Amygdala (tissue), 56 donors: ENCODE measurements around the gene NDUFC2.
"Not testable (repeated sequence)": the region's sequence is repeated elsewhere in the genome, so short reads cannot be mapped to it uniquely, and the experiment has no call there.

Source experiments
- DNase-seq, 56 donors: peaks; one replicate each; lab custom pipeline; 2025; lab: John Stamatoyannopoulos, UW

Gene NDUFC2

DNA sequence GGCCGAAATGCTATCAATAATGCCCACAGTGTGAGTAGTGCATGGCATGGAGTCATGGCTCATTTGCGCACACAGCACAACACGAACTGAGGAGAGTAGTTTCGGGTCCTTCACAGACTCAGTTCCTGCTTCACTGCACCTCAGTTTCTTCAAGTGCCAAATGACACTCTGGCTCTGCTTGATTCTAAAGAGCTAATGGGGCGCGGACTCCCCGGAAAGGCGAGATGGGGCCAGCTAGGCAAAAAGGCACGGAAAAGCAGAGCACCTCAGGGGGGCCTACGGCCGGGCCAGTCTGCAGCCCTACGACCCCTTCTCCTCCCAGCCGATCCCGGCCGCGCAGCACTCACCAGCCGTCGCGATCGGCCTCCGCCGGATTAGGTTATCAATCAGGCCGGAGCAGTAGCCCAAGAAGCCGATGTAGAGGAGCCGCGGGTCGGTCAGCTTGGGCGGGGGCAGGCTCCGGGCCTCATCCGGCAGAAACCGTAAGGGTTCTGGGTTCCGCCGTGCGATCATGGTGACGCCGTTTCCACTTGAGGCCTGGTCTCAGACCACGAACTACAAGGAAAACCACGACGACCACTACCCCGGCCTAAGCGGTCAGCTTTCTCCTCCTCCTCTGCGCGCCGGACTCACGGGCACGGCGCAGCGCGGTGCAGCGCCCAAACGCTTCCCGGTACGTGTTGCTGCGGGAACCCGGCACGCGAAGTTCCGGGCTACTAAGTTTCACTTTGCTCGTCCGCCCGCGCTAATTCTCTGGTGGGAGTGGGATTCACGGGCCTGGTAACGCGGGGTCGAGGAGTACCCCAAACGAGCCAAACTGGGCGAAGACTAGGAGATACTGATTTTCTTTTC, at the start of gene NDUFC2:
NDUFC2 (minus strand) TSS at position 631 of the 852 bp plus-strand sequence; CDS start at position 513, 118 bp downstream.
- DNase-seq, result peak in 55 of 56 donors; percentile 17 to 86 (median 68)

DNA sequence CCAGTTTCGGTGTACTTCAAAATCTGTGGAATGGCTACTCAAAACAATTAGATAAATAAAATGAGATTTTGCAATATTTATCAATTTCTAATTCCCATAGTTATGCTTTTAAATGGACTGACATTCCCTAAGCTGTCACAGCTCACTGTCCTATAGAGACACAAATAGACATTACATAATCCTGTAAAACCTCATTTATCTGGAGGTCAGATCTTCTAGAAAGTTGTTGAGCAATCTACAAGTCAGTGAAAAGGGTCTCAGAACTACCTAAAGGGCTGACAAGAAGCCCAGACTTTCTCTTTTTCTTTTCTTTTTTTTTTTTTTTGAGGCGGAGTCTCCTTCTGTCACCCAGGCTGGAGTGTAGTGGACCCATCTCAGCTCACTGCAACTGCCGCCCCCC, 47.7 kb upstream of the NDUFC2 start:
- no peak for DNase-seq

GRCh38 chr11:78112582-78113275, 33.1 kb upstream of the NDUFC2 start:
- no peak for DNase-seq

GRCh38 chr11:78111298-78111697, 31.6 kb upstream of the NDUFC2 start:
- DNase-seq, result no peak

GRCh38 chr11:78110830-78111229, 31.2 kb upstream of the NDUFC2 start:
- DNase-seq, result no peak

GRCh38 chr11:78110351-78110750, 30.7 kb upstream of the NDUFC2 start:
- no peak for DNase-seq

DNA sequence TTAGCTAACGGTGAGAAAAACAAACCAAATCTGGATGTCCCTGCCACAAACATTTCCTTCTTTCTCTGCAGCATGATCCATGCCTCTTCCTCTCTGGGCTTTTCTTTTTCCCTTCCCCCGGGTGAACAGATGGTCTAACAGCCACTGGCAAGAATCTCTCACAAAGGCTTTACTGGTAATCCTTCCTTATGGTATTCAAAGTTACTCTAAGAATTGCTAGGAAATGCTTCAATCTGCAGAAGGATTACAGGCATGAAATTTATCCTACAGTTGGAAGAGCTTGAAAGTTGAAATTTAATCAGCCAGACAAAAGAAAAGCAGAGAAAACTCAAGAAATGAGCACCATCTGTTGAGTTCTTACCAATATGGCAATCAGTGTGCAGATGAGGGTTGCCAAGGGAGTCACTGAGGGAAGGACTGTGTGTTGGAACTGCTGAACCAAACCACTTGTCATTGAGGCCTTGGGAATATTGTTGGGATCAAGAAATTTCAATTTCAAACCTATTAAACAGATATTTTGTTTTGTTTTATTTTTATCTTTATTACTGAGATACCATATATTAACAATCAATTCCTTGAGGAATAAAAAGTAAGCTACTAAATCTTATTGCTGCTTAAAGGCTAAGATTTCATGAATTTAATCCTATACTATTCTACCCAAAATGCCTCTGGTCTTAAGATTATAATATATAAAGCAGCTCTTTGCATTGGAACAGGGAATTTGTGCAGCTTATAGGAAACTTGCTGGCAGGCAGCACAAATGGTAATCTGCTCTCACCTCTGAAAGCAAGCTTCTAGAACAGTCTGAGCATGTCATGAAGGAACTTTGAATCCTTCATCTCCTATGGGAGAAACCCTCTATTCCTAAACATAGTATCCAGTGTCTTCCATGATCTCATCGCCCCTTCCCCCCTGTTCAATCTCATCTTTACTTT, 29.7 kb upstream of the NDUFC2 start:
- DNase-seq, result peak in 6 of 56 donors; percentile 2 to 21 (median 8)

GRCh38 chr11:78100676-78101472, 21.2 kb upstream of the NDUFC2 start:
- peak in 17 of 56 donors; percentile 1 to 44 (median 10) for DNase-seq

- DNase-seq, result peak in 1 of 56 donors; percentile 36
Observed at GRCh38 chr11:78100261-78100660, 20.6 kb upstream of the NDUFC2 start.

- DNase-seq, result no peak
Observed at GRCh38 chr11:78099666-78100065, 20.0 kb upstream of the NDUFC2 start.

GRCh38 chr11:78097666-78098385, 18.2 kb upstream of the NDUFC2 start:
- DNase-seq, result no peak

GRCh38 chr11:78094250-78094649, 14.6 kb upstream of the NDUFC2 start:
- DNase-seq, result no peak

DNA sequence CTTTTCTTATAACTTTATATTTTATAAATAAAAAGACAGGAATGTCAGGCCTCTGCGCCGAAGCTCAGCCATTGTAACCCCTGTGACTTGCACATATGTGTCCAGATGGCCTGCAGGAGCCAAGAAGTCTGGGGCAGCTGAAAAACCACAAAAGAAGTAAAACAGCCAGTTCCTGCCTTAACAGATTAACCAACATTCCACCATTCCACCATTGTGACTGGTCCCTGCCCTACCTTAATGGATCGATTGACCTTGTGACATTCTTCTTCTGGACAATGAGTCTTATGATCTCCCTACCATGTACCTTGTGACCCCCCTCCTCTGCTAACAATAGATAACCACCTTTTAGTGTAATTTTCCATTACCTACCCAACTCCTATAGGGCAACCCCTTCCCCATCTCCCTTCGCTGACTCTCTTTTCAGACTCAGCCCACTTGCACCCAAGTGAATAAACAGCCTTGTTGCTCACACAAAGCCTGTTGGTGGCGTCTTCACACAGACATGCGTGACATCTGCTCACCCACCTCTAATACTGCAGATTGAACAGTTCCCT, 6.9 kb upstream of the NDUFC2 start:
- not testable (repeated sequence) for DNase-seq

GRCh38 chr11:78085972-78086371, 6.3 kb upstream of the NDUFC2 start:
- DNase-seq, result peak in 1 of 56 donors; percentile 7

DNA sequence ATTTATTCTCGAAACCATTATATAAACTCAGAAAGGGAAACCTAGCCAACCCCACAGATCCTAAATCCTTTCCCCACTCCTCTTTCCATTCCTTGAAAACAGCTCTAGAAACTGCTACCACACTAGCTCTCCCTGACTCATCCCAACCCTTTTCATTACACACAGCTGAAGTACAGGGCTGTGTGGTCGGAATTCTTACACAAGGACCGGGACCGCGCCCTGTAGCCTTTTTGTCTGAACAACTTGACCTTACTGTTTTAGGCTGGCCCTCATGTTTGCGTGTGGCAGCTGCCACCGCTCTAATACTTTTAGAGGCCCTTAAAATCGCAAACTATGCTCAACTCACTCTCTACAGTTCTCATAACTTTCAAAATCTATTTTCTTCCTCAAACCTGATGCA, 4.8 kb upstream of the NDUFC2 start:
- not testable (repeated sequence) for DNase-seq

DNA sequence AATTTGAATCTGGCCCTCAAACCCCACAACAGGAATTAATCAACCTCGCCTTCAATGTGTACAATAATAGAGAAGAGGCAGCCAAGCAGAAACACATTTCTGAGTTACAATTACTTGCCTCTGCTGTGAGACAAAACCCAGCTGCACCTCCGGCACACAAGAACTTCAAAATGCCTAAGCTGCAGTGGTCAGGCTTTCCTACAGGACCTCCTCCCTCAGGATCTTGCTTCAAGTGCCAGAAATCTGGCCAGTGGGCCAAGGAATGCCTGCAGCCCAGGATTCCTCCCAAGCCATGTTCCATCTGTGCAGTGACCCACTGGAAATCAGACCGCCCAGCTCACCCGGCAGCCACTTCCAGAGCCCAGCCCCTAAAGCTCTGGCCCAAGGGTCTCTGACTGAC, 3.4 kb upstream of the NDUFC2 start:
- no peak for DNase-seq

- no peak for DNase-seq
Observed at GRCh38 chr11:78082146-78082545, 2.5 kb upstream of the NDUFC2 start.

DNA sequence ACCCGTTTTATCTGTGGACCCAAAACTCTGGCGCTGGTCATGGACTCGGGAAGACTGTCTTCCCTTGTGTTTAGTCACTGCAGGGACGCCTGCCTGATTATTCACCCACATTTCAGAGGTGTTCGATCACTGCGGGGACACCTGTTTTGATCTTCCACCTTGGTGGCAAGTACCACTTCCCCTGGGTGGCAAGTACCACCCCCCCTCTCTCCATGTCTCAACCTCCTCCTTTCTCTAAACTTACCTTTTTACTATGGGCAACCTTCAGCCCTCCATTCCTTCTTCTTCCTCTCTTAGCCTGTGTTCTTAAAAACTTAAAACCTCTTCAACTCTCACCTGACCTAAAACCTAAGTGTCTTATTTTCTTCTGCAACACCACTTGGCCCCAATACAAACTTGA, 1.9 kb upstream of the NDUFC2 start:
- DNase-seq, result no peak
